K562 (cell line): Measurements from ENCODE around the gene ARV1. TPM values are rescaled to one million over a fixed set of nuclear protein-coding genes. Genes with fewer than 3 reads are reported as not detected.

ENCODE experiments used
- BMI1 ChIP-seq: fragments of 150-350 bp; IDR thresholded peaks from 2 replicates; pipeline ENCODE4 v1.6.1; 2014; ENCODE audit warnings: low read length
- BRF1 ChIP-seq: IDR thresholded peaks from 3 replicates; pipeline ENCODE4 v1.6.1; 2011; ENCODE audit warnings: borderline replicate concordance, mild to moderate bottlenecking; ENCODE audit not compliant: insufficient read length; ENCODE audit errors: extremely low read depth
- CBFA2T2 ChIP-seq: fragments of 450-650 bp; conservative IDR thresholded peaks from 2 replicates; pipeline ENCODE4 v1.6.1; 2017; ENCODE audit warnings: mild to moderate bottlenecking
- CBX3 ChIP-seq, 2 experiments: IDR thresholded peaks; 1 replicate in 1 of 2; 2 replicates in 1 of 2; pipeline ENCODE4 v1.6.1; 2012; ENCODE audit warnings: inconsistent platforms in 2 of 2, low read length in 2 of 2, borderline replicate concordance in 1 of 2, control low read depth in 1 of 2
- CTBP1 ChIP-seq: fragments of 450-650 bp; IDR thresholded peaks from 2 replicates; pipeline ENCODE4 v1.6.1; 2016; ENCODE audit warnings: borderline replicate concordance
- DACH1 ChIP-seq: fragments of 450-650 bp; IDR thresholded peaks from 2 replicates; pipeline ENCODE4 v1.6.1; 2018; ENCODE audit not compliant: partially characterized antibody
- KAT7 ChIP-seq: sonication (generic); formaldehyde crosslinking; IDR thresholded peaks from 2 replicates; pipeline ENCODE4 v1.8.0; 2022; ENCODE audit warnings: missing genetic modification reagents, mild to moderate bottlenecking, borderline replicate concordance
- NFIC ChIP-seq: fragments of 450-650 bp; IDR thresholded peaks from 2 replicates; pipeline ENCODE4 v1.6.1; 2017; ENCODE audit warnings: mild to moderate bottlenecking, inconsistent platforms
- NR3C1 ChIP-seq: sonication (generic); formaldehyde crosslinking; IDR thresholded peaks from 2 replicates; pipeline ENCODE4 v1.8.1; 2022; ENCODE audit warnings: missing genetic modification reagents
- PHF8 ChIP-seq: fragments of 200-600 bp; sonication (generic); IDR thresholded peaks from 2 replicates; pipeline ENCODE4 v1.6.1; 2012; ENCODE audit warnings: mixed run types, mild to moderate bottlenecking, inconsistent platforms, low read length, moderate library complexity, borderline replicate concordance
- PML ChIP-seq: IDR thresholded peaks from 2 replicates; pipeline ENCODE4 v1.6.1; 2012; ENCODE audit warnings: low read length, inconsistent platforms
- PRPF4 ChIP-seq: fragments of 200-400 bp; formaldehyde crosslinking; IDR thresholded peaks from one replicate; pipeline ENCODE4 v1.6.1; 2017; ENCODE audit warnings: low read length, low read depth, mild to moderate bottlenecking; ENCODE audit not compliant: insufficient read depth, poor library complexity, severe bottlenecking
- RBM25 ChIP-seq: fragments of 200-400 bp; formaldehyde crosslinking; IDR thresholded peaks from 2 replicates; pipeline ENCODE4 v1.6.1; 2018; ENCODE audit warnings: low read length, low read depth, moderate library complexity; ENCODE audit not compliant: severe bottlenecking
- SMAD4 ChIP-seq: fragments of 250-450 bp; sonication (Bioruptor Pico); conservative IDR thresholded peaks from 2 replicates; pipeline ENCODE4 v1.8.0; 2021; ENCODE audit warnings: inconsistent platforms, mild to moderate bottlenecking, moderate library complexity
- TAL1 ChIP-seq: fragments of 450-650 bp; IDR thresholded peaks from 2 replicates; pipeline ENCODE4 v1.6.1; 2016; ENCODE audit warnings: mild to moderate bottlenecking
- TCF7 ChIP-seq: sonication (generic); IDR thresholded peaks from 2 replicates; pipeline ENCODE4 v1.6.1; 2016; ENCODE audit warnings: antibody characterized with exemption, borderline replicate concordance
- TGIF2 ChIP-seq: sonication (generic); formaldehyde crosslinking; IDR thresholded peaks from 2 replicates; pipeline ENCODE4 v1.8.1; 2022; ENCODE audit warnings: mild to moderate bottlenecking, missing genetic modification reagents, moderate library complexity
- XRCC4 ChIP-seq: IDR thresholded peaks from one replicate; pipeline ENCODE4 v1.6.1; 2011; ENCODE audit not compliant: insufficient read depth, insufficient read length; ENCODE audit errors: extremely low read depth
- ZNF41 ChIP-seq: fragments of 250-450 bp; sonication (Bioruptor Pico); conservative IDR thresholded peaks from 2 replicates; pipeline ENCODE4 v1.4.0; 2020; ENCODE audit warnings: mild to moderate bottlenecking
- ZNF444 ChIP-seq: fragments of 250-450 bp; sonication (Bioruptor Pico); IDR thresholded peaks from 2 replicates; pipeline ENCODE4 v1.4.0; 2020; ENCODE audit warnings: mild to moderate bottlenecking, moderate library complexity
- polyA plus RNA-seq, 8 experiments: library from polyadenylated mRNA; depleted of rRNA in 4 of 8; stranded (reverse) in 5 of 8; unstranded in 3 of 8; fragments of >200 nt; fragmentation: Nextera tagmentation in 2 of 8; fragmentation: Illumina TruSeq in 1 of 8; extraction: Ambion mirVana in 2 of 8; extraction: Trizol in 1 of 8; gene quantifications; 2 replicates each; pipeline versions ENCODE4 v1.2.1 to v1.2.3, GENCODE V29; 2011 to 2014; ENCODE audit warnings: inconsistent platforms in 1 of 8, missing spikeins in 1 of 8
- total RNA-seq, 7 experiments: library from RNA; depleted of rRNA in 6 of 7; stranded (reverse); fragments of >200 nt in 6 of 7; fragmentation: Illumina TruSeq in 2 of 7; extraction: Trizol in 2 of 7; gene quantifications; 2 replicates each; pipeline versions ENCODE4 v1.2.1 to v1.2.3, GENCODE V29; 2011 to 2021; ENCODE audit warnings: low replicate concordance in 1 of 7
- TF ChIP-seq, protein P1 (sequence below): fragments of 250-450 bp; sonication (Bioruptor Pico); IDR thresholded peaks from 2 replicates; pipeline ENCODE4 v1.8.0; 2022; ENCODE audit warnings: inconsistent platforms, mild to moderate bottlenecking, moderate library complexity, borderline replicate concordance
- TF ChIP-seq, protein P2 (sequence below): fragments of 250-450 bp; sonication (Bioruptor Pico); IDR thresholded peaks from 2 replicates; pipeline ENCODE4 v1.4.0; 2020; ENCODE audit warnings: mild to moderate bottlenecking, moderate library complexity, borderline replicate concordance
- TF ChIP-seq, protein P3 (sequence below): fragments of 450-650 bp; IDR thresholded peaks from 2 replicates; pipeline ENCODE4 v1.6.1; 2017; ENCODE audit warnings: mild to moderate bottlenecking, moderate library complexity
- TF ChIP-seq, protein P4 (sequence below): sonication (generic); formaldehyde crosslinking; IDR thresholded peaks from 2 replicates; pipeline ENCODE4 v1.8.0; 2022; ENCODE audit warnings: missing genetic modification reagents, mild to moderate bottlenecking, moderate library complexity, borderline replicate concordance

ARV1 gene
- total and polyA plus RNA-seq, 9 of the 15 experiments (the other 6 are each of a cell fraction or from before 2014, with no cell fraction given) = 54.8 to 139 (median 74.0) TPM

DNA sequence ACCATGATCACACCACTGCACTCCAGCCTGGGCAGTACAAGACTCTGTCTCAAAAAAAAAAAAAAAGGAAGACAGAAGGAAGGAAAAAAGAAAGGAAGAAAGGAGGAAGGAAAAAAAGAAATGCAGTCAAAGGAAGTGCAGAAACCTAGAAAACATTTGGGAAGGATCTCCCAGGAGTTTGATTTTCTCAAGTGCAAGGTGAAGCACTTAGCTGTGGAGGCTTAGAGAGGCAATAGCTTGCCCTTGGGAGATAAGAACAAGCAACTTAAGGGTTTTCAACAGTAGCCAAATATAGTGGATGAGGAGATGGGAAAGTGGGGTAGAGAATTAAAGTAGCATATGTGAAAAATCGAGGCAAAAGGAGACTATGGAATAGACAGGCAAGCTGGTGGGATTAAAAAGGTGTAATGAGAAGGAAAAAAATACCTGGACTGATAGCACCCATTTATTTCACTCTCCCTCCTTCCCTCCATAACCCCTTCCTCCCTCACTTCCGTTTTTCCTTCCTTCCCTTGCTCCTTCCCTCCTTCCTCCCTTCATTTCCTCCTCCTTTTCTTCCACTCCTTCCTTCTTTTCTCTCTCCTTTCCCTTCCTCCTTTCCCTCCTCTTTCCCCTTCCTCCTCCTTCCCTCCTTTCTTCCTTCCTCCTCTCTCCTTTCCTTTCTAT, 68.0 kb downstream of the ARV1 start (continued):
- TF ChIP-seq, protein P1, sequence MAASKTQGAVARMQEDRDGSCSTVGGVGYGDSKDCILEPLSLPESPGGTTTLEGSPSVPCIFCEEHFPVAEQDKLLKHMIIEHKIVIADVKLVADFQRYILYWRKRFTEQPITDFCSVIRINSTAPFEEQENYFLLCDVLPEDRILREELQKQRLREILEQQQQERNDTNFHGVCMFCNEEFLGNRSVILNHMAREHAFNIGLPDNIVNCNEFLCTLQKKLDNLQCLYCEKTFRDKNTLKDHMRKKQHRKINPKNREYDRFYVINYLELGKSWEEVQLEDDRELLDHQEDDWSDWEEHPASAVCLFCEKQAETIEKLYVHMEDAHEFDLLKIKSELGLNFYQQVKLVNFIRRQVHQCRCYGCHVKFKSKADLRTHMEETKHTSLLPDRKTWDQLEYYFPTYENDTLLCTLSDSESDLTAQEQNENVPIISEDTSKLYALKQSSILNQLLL (CRISPR knock-in tag) = no peak
- TF ChIP-seq BMI1 = no peak
- no peak for TF ChIP-seq PML
- no peak for TF ChIP-seq BRF1
- TF ChIP-seq CTBP1 = no peak
- TF ChIP-seq, protein P2, sequence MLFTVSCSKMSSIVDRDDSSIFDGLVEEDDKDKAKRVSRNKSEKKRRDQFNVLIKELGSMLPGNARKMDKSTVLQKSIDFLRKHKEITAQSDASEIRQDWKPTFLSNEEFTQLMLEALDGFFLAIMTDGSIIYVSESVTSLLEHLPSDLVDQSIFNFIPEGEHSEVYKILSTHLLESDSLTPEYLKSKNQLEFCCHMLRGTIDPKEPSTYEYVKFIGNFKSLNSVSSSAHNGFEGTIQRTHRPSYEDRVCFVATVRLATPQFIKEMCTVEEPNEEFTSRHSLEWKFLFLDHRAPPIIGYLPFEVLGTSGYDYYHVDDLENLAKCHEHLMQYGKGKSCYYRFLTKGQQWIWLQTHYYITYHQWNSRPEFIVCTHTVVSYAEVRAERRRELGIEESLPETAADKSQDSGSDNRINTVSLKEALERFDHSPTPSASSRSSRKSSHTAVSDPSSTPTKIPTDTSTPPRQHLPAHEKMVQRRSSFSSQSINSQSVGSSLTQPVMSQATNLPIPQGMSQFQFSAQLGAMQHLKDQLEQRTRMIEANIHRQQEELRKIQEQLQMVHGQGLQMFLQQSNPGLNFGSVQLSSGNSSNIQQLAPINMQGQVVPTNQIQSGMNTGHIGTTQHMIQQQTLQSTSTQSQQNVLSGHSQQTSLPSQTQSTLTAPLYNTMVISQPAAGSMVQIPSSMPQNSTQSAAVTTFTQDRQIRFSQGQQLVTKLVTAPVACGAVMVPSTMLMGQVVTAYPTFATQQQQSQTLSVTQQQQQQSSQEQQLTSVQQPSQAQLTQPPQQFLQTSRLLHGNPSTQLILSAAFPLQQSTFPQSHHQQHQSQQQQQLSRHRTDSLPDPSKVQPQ (CRISPR knock-in tag) = no peak
- TF ChIP-seq KAT7 (CRISPR knock-in tag) = no peak
- no peak for TF ChIP-seq XRCC4
- no peak for TF ChIP-seq TGIF2
- peak; percentile 76 for TF ChIP-seq SMAD4
- peak; percentile 28; the same call in 1 of the 2 replicates for TF ChIP-seq NFIC
- TF ChIP-seq TAL1 = peak; percentile 64
- TF ChIP-seq NR3C1 (CRISPR knock-in tag) = no peak
- TF ChIP-seq DACH1 = no peak
- TF ChIP-seq, protein P3, sequence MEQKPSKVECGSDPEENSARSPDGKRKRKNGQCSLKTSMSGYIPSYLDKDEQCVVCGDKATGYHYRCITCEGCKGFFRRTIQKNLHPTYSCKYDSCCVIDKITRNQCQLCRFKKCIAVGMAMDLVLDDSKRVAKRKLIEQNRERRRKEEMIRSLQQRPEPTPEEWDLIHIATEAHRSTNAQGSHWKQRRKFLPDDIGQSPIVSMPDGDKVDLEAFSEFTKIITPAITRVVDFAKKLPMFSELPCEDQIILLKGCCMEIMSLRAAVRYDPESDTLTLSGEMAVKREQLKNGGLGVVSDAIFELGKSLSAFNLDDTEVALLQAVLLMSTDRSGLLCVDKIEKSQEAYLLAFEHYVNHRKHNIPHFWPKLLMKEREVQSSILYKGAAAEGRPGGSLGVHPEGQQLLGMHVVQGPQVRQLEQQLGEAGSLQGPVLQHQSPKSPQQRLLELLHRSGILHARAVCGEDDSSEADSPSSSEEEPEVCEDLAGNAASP = no peak
- TF ChIP-seq, protein P4, sequence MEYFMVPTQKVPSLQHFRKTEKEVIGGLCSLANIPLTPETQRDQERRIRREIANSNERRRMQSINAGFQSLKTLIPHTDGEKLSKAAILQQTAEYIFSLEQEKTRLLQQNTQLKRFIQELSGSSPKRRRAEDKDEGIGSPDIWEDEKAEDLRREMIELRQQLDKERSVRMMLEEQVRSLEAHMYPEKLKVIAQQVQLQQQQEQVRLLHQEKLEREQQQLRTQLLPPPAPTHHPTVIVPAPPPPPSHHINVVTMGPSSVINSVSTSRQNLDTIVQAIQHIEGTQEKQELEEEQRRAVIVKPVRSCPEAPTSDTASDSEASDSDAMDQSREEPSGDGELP (CRISPR knock-in tag) = no peak
- TF ChIP-seq ZNF41 (CRISPR knock-in tag) = no peak
- TF ChIP-seq CBFA2T2 = peak; percentile 50
- no peak for TF ChIP-seq PHF8
- TF ChIP-seq RBM25 = no peak
- no peak for TF ChIP-seq TCF7
- TF ChIP-seq CBX3 (IDR thresholded peaks at IDR 0.05; ENCODE audit: borderline replicate concordance in 1 of 2, low read length in 2 of 2) = no peak
- no peak for TF ChIP-seq PRPF4
- TF ChIP-seq ZNF444 (CRISPR knock-in tag) = no peak
